Liver (tissue), 3 donors: ENCODE measurements around the gene TRPT1.

ENCODE experiments used
- FOXA1 ChIP-seq: IDR thresholded peaks from 2 replicates; pipeline ENCODE4 v1.6.1; 2016; ENCODE audit warnings: antibody characterized with exemption
- JUND ChIP-seq, 2 donors: IDR thresholded peaks; 2 replicates each; pipeline ENCODE4 v1.6.1; 2016; ENCODE audit warnings: antibody characterized with exemption in 2 of 2
- TF ChIP-seq, protein P1 (sequence below): fragments of 150-350 bp; IDR thresholded peaks from 2 replicates; pipeline ENCODE4 v1.5.1; 2017; ENCODE audit warnings: improper control_type of control experiment, low read depth, low read length; ENCODE audit not compliant: missing input control
- TF ChIP-seq, protein P2 (sequence below): IDR thresholded peaks from 2 replicates; pipeline ENCODE4 v1.6.1; 2016; ENCODE audit warnings: antibody characterized with exemption
- TF ChIP-seq, protein P3 (sequence below): IDR thresholded peaks from 2 replicates; pipeline ENCODE4 v1.6.1; 2016; ENCODE audit warnings: antibody characterized with exemption, mild to moderate bottlenecking
- donor health status: healthy.
- donor health status: healthy.

DNA sequence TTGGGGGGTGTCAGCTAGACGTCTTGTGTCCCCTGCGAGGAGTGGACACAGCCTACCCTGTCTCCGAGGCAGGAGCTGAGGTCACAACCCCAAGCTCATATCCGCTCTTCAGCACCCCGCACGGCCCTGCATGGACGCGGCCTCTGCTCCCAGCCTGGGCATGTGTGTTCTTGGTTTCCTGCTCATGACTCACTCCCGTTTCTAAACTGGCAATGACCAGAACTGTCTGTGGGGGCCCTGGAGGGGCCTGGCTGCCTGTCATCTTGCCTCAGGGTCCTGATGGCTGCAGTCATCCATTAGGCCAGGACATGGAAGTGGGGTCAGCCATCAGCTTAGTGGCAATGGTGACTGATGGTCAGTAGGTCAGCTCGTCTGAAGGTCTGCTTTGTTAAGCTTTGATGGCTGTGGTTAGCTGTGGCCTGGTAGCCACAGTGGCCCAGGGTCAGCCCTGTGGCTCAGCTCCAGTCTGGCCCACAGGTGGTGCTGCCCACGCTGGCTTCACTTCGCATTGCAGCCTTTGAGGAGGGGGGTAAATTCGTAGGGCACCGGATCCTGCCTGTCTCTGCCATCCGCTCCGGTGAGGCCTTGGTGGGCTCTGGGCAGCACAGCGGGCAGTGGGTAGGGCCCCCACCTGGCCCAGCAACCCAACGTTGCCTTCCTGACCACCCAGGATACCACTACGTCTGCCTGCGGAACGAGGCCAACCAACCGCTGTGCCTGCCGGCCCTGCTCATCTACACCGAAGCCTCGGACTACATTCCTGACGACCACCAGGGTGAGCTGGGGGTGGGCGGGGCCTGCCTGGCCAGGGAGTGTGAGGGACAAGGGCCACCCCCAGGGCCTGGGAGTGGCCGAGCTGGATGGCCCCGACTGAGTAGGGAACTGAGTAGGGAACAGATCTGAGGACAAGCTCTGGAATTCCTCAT lies 37.3 kb upstream of the TRPT1 start:
- TF ChIP-seq, protein P1, sequence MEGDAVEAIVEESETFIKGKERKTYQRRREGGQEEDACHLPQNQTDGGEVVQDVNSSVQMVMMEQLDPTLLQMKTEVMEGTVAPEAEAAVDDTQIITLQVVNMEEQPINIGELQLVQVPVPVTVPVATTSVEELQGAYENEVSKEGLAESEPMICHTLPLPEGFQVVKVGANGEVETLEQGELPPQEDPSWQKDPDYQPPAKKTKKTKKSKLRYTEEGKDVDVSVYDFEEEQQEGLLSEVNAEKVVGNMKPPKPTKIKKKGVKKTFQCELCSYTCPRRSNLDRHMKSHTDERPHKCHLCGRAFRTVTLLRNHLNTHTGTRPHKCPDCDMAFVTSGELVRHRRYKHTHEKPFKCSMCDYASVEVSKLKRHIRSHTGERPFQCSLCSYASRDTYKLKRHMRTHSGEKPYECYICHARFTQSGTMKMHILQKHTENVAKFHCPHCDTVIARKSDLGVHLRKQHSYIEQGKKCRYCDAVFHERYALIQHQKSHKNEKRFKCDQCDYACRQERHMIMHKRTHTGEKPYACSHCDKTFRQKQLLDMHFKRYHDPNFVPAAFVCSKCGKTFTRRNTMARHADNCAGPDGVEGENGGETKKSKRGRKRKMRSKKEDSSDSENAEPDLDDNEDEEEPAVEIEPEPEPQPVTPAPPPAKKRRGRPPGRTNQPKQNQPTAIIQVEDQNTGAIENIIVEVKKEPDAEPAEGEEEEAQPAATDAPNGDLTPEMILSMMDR: no peak
- no peak for TF ChIP-seq JUND (IDR thresholded peaks at IDR 0.05)
- no peak for TF ChIP-seq FOXA1
- TF ChIP-seq, protein P2, sequence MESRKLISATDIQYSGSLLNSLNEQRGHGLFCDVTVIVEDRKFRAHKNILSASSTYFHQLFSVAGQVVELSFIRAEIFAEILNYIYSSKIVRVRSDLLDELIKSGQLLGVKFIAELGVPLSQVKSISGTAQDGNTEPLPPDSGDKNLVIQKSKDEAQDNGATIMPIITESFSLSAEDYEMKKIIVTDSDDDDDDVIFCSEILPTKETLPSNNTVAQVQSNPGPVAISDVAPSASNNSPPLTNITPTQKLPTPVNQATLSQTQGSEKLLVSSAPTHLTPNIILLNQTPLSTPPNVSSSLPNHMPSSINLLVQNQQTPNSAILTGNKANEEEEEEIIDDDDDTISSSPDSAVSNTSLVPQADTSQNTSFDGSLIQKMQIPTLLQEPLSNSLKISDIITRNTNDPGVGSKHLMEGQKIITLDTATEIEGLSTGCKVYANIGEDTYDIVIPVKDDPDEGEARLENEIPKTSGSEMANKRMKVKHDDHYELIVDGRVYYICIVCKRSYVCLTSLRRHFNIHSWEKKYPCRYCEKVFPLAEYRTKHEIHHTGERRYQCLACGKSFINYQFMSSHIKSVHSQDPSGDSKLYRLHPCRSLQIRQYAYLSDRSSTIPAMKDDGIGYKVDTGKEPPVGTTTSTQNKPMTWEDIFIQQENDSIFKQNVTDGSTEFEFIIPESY: no peak
- TF ChIP-seq, protein P3, sequence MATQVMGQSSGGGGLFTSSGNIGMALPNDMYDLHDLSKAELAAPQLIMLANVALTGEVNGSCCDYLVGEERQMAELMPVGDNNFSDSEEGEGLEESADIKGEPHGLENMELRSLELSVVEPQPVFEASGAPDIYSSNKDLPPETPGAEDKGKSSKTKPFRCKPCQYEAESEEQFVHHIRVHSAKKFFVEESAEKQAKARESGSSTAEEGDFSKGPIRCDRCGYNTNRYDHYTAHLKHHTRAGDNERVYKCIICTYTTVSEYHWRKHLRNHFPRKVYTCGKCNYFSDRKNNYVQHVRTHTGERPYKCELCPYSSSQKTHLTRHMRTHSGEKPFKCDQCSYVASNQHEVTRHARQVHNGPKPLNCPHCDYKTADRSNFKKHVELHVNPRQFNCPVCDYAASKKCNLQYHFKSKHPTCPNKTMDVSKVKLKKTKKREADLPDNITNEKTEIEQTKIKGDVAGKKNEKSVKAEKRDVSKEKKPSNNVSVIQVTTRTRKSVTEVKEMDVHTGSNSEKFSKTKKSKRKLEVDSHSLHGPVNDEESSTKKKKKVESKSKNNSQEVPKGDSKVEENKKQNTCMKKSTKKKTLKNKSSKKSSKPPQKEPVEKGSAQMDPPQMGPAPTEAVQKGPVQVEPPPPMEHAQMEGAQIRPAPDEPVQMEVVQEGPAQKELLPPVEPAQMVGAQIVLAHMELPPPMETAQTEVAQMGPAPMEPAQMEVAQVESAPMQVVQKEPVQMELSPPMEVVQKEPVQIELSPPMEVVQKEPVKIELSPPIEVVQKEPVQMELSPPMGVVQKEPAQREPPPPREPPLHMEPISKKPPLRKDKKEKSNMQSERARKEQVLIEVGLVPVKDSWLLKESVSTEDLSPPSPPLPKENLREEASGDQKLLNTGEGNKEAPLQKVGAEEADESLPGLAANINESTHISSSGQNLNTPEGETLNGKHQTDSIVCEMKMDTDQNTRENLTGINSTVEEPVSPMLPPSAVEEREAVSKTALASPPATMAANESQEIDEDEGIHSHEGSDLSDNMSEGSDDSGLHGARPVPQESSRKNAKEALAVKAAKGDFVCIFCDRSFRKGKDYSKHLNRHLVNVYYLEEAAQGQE: no peak
